NB4 (cell line): ENCODE data around the gene TRMT61B.

Experiments
- DNase-seq: peaks from one replicate; pipeline ENCODE4 v3.0.0; 2010; ENCODE audit warnings: low read depth
- H3K4me3 ChIP-seq: one replicate; pipeline ENCODE4 v1.5.1; 2011; ENCODE audit warnings: mild to moderate bottlenecking, low read depth, low read length, moderate library complexity
- MYC ChIP-seq: IDR thresholded peaks from 2 replicates; pipeline ENCODE4 v1.6.1; 2011; ENCODE audit warnings: low read depth, low read length
- POLR2A ChIP-seq: IDR thresholded peaks from 2 replicates; pipeline ENCODE4 v1.6.1; 2011; ENCODE audit warnings: mild to moderate bottlenecking; ENCODE audit not compliant: insufficient read length; ENCODE audit errors: extremely low read depth
- TF ChIP-seq, protein P1 (sequence below): IDR thresholded peaks from one replicate; pipeline ENCODE4 v1.5.1; 2012; ENCODE audit warnings: low read depth, low read length
- TF ChIP-seq, protein P2 (sequence below): IDR thresholded peaks from 2 replicates; pipeline ENCODE4 v1.6.1; 2011; ENCODE audit warnings: low read depth, low read length

Gene TRMT61B

DNA sequence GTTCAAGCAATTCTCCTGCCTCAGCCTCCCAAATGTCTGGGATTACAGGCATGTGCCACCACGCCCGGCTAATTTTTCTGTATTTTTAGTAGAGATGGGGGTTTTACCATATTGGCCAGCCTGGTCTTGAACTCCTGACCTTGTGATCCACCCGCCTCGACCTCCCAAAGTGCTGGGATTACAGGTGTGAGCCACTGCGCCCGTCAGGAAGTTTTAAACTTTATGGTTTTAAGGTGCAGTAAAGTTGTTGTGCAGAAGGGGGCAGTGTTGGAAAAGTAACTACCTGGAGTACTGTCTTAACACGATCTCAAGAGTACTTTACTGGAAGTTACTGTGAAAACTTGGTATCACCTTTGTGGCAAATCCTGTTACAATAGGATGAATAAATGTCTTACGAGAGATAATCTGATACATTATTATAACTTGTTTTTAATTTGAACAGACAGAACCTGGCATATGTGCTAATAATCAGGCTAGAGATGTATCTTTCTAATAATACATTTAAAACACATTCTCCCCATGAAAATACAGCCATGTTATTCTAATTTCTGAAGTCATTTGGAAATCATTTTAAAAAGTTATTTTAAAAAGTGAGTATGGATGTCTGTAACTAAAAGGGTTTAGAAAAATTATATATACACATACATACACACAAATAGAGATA is 48.7 kb downstream of the TRMT61B start:
- TF ChIP-seq, protein P1, sequence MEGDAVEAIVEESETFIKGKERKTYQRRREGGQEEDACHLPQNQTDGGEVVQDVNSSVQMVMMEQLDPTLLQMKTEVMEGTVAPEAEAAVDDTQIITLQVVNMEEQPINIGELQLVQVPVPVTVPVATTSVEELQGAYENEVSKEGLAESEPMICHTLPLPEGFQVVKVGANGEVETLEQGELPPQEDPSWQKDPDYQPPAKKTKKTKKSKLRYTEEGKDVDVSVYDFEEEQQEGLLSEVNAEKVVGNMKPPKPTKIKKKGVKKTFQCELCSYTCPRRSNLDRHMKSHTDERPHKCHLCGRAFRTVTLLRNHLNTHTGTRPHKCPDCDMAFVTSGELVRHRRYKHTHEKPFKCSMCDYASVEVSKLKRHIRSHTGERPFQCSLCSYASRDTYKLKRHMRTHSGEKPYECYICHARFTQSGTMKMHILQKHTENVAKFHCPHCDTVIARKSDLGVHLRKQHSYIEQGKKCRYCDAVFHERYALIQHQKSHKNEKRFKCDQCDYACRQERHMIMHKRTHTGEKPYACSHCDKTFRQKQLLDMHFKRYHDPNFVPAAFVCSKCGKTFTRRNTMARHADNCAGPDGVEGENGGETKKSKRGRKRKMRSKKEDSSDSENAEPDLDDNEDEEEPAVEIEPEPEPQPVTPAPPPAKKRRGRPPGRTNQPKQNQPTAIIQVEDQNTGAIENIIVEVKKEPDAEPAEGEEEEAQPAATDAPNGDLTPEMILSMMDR = peak; percentile 43
- TF ChIP-seq MYC = no peak
- TF ChIP-seq POLR2A = no peak
- TF ChIP-seq, protein P2, sequence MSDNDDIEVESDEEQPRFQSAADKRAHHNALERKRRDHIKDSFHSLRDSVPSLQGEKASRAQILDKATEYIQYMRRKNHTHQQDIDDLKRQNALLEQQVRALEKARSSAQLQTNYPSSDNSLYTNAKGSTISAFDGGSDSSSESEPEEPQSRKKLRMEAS = no peak; the same call in 1 of the 2 replicates
- peak; percentile 79 for DNase-seq
- no peak overlapping the region for H3K4me3 ChIP-seq

DNA sequence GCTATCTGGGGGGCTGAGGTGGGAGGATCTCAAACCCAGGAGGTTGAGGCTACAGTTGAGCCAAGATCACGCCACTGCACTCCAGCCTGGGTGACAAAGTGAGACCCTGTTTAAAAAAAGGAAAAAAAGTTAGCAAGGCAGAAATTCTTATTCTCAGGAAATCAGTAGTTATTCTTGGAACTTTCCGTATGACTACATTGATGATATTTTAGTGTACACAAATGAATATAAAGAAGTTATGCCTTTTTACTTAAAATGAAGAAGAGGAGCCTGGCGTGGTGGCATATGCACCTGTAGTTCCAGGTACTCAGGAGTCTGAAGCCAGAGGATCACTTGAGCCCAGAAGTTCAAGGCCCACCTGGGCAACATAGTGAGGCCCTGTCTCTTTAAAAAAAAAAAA is 52.1 kb downstream of the TRMT61B start:
- no peak overlapping the region for H3K4me3 ChIP-seq
- TF ChIP-seq, protein P1 = no peak
- TF ChIP-seq, protein P2 = no peak
- TF ChIP-seq MYC = no peak
- TF ChIP-seq POLR2A = no peak
- DNase-seq = no peak

DNA sequence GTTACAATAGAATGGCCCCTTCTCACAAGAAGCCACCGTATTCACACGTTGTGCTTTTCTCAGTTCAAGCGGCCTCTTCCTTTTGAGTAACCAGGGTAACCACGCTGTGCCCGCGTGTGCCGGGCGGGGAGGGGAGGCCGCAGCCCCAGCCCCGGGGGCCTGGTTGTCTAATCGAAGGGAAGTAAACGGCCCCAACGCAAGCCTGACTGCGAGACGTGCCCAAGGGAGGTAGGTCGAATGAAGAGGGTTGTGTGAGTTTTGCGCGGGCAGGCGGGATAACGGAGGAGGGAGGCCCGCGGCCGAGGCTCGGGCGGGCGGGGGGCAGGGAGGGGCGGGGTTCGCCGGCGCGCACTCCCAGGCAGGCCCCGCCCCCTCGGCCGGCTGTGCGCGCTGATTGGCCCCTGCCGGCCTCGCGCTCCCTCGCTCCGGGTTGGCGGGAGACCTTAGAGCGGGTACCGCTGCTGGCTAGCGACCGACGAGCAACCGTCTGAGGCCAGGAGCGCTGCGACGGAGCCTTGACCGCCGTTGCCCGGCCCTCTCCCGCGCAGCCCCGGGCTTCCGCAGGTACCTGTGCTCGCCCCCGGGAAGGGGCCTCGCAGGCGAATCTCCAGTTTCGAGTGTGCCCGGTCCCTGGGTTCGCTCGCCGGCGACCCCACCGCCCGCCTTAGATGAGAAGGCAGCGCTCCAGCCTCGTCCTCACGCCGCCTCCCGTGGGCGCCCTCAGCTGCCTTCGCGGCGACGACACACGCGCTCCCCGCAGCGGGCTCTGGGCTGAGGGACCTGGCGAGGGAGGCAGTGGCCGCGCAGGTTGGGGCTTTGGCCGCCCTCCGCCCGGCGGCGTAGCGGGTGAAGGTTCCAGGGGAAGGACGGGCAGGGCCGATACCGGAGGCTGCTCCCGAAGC is 59.5 kb downstream of the TRMT61B start, which contains the start of gene SPDYA:
Gene SPDYA (plus strand): TSS at position 451 of the 902 bp plus-strand sequence. CDS start 5,181 bp downstream, outside the sequence.
- DNase-seq = peak; percentile 76
- H3K4me3 ChIP-seq = no peak within 1 kb of the TSS
- no peak for TF ChIP-seq POLR2A
- TF ChIP-seq, protein P1 = no peak
- TF ChIP-seq, protein P2 = no peak
- no peak for TF ChIP-seq MYC

DNA sequence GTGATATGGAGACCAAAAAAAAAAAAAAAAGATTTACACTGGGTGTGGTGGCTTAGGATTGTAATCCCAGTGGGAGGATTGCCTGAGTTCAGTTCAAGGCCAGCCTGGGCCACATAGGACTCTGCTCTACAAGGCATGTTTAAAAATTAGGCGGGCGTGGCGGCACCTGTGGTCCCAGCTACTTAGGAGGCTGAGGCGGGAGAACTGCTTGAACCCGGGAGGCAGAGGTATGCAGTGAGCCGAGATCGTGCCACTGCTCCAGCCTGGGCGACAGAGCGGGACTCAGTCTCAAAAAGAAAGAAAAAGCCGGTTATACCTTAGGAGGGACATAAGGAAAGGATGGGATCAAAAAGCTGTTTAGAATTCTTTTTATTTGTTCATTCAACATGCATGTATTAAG is 60.2 kb downstream of the TRMT61B start:
- no peak overlapping the region for H3K4me3 ChIP-seq
- DNase-seq = peak; percentile 13

DNA sequence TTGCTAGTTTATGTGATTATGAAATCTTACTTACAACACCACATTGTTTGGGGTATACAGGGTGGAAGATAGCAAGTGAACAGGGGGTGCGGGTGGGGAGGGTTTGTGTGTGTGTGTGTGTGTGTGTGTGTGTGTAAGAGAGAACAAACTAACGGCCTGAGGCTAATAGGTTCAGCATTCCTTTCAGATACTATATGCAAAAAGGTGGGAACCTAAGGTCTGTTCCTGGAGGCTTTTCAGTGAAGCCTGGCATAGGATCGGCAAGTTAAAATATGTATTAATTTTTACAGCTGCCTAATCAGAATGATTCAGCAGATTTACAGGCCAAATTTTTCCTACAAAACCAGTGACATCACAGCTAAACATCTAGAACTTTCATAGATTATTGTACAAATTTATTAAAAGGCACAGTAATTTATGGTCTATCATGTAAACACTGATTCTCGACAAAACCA is 67.1 kb downstream of the TRMT61B start:
- no peak overlapping the region for H3K4me3 ChIP-seq
- no peak for TF ChIP-seq POLR2A
- TF ChIP-seq, protein P1 = no peak
- TF ChIP-seq MYC = no peak
- TF ChIP-seq, protein P2 = no peak
- DNase-seq = no peak

More for the DNA sequence above, 60.2 kb downstream of the TRMT61B start:
- TF ChIP-seq, protein P2 = no peak
- TF ChIP-seq POLR2A (no peak), MYC (no peak)
- TF ChIP-seq, protein P1 = no peak
